HG02938 (cell line): ENCODE measurements around the gene MINK1.

ENCODE experiments used
- ATAC-seq: cut with Tn5 transposase; IDR thresholded peaks from one replicate; pipeline ENCODE4 v1.9.1; 2021; ENCODE audit warnings: mild to moderate bottlenecking, moderate library complexity; ENCODE audit not compliant: unreplicated experiment

MINK1 gene

GRCh38 chr17:4810696-4811290, 22.3 kb upstream of the MINK1 start:
- no peak for ATAC-seq

- ATAC-seq: no peak
These were observed 21.7 kb upstream of the MINK1 start for GRCh38 chr17:4811471-4811870.

- no peak for ATAC-seq
These were observed 20.4 kb upstream of the MINK1 start for GRCh38 chr17:4812690-4813089.

- ATAC-seq: no peak
These were observed 18.0 kb upstream of the MINK1 start for GRCh38 chr17:4815043-4815675.

GRCh38 chr17:4816826-4817225, 16.3 kb upstream of the MINK1 start:
- ATAC-seq: no peak

GRCh38 chr17:4818276-4818675, 14.9 kb upstream of the MINK1 start:
- no peak for ATAC-seq

GRCh38 chr17:4822835-4823234, 10.3 kb upstream of the MINK1 start:
- ATAC-seq: no peak

GRCh38 chr17:4823373-4824089, 9.6 kb upstream of the MINK1 start:
- ATAC-seq: no peak

GRCh38 chr17:4827399-4827798, 5.7 kb upstream of the MINK1 start:
- ATAC-seq: no peak

GRCh38 chr17:4832829-4833177, 337 bp upstream of the MINK1 start:
- ATAC-seq: peak; percentile 22

GRCh38 chr17:4833941-4834680, 971 bp downstream of the MINK1 start:
- ATAC-seq: no peak

GRCh38 chr17:4834681-4835020, 1.5 kb downstream of the MINK1 start:
- no peak for ATAC-seq

GRCh38 chr17:4836221-4836620, 3.1 kb downstream of the MINK1 start:
- ATAC-seq: no peak

GRCh38 chr17:4837471-4838308, 4.5 kb downstream of the MINK1 start:
- ATAC-seq: no peak

- no peak for ATAC-seq
These were observed 5.2 kb downstream of the MINK1 start for GRCh38 chr17:4838309-4838785.

- ATAC-seq: no peak
These were observed 6.1 kb downstream of the MINK1 start for GRCh38 chr17:4839221-4839620.

- ATAC-seq: no peak
These were observed 7.1 kb downstream of the MINK1 start for GRCh38 chr17:4839965-4840892.

- ATAC-seq: no peak
These were observed 7.7 kb downstream of the MINK1 start for GRCh38 chr17:4840893-4841242.

- ATAC-seq: no peak
These were observed 9.2 kb downstream of the MINK1 start for GRCh38 chr17:4842376-4842775.
